GM21423 (cell line): ENCODE data around the gene TTC22.

Experiments
- ATAC-seq: cut with Tn5 transposase; IDR thresholded peaks from one replicate; pipeline ENCODE4 v1.9.1; 2021; ENCODE audit warnings: mild to moderate bottlenecking, moderate library complexity; ENCODE audit not compliant: unreplicated experiment

The TTC22 gene

GRCh38 chr1:54758678-54759348 is 42.3 kb downstream of the TTC22 start:
- ATAC-seq: no peak

- ATAC-seq: no peak
Measured at GRCh38 chr1:54757833-54758232, 43.3 kb downstream of the TTC22 start.

- ATAC-seq: no peak
Measured at GRCh38 chr1:54754486-54755285, 46.4 kb downstream of the TTC22 start.

GRCh38 chr1:54754045-54754444 is 47.1 kb downstream of the TTC22 start:
- ATAC-seq: no peak

GRCh38 chr1:54751426-54751825 is 49.7 kb downstream of the TTC22 start:
- no peak for ATAC-seq

GRCh38 chr1:54750596-54750995 is 50.5 kb downstream of the TTC22 start:
- no peak for ATAC-seq

- ATAC-seq: no peak
Measured at GRCh38 chr1:54748094-54748835, 52.9 kb downstream of the TTC22 start.

- ATAC-seq: no peak
Measured at GRCh38 chr1:54745864-54746263, 55.3 kb downstream of the TTC22 start.

- ATAC-seq: no peak
Measured at GRCh38 chr1:54745274-54745673, 55.8 kb downstream of the TTC22 start.

- ATAC-seq: no peak
Measured at GRCh38 chr1:54744696-54745095, 56.4 kb downstream of the TTC22 start.

- ATAC-seq: no peak
Measured at GRCh38 chr1:54743416-54744226, 57.5 kb downstream of the TTC22 start.

- ATAC-seq: no peak
Measured at GRCh38 chr1:54742282-54742681, 58.8 kb downstream of the TTC22 start.

GRCh38 chr1:54741531-54741930 is 59.6 kb downstream of the TTC22 start:
- no peak for ATAC-seq

GRCh38 chr1:54738244-54738643 is 62.9 kb downstream of the TTC22 start:
- ATAC-seq: no peak

- ATAC-seq: no peak
Measured at GRCh38 chr1:54736685-54737084, 64.4 kb downstream of the TTC22 start.
